H9 (cell line): Measurements from ENCODE around the gene CDC42EP5. TPM values are rescaled to one million over a fixed set of nuclear protein-coding genes. Genes with fewer than 3 reads are reported as not detected.

Experiments
- DNase-seq: peaks from one replicate; pipeline ENCODE4 v3.0.0-alpha.2; 2017
- H2AFZ ChIP-seq: one replicate; pipeline ENCODE4 v1.6.1; 2013; ENCODE audit warnings: mild to moderate bottlenecking, low read length, control low read depth, moderate library complexity
- H2AK5ac ChIP-seq: 2 replicates; pipeline ENCODE4 v1.6.1; 2013; ENCODE audit warnings: low read length, control low read depth, mixed read lengths; ENCODE audit not compliant: insufficient read length
- H2BK120ac ChIP-seq: one replicate; pipeline ENCODE4 v1.6.1; 2013; ENCODE audit warnings: low read depth, mild to moderate bottlenecking, low read length, control low read depth, inconsistent platforms; ENCODE audit not compliant: poor library complexity, severe bottlenecking
- H2BK12ac ChIP-seq: 2 replicates; pipeline ENCODE4 v1.6.1; 2013; ENCODE audit warnings: low read length, control low read depth, mixed read lengths, low read depth; ENCODE audit not compliant: insufficient read length
- H2BK15ac ChIP-seq: 2 replicates; pipeline ENCODE4 v1.6.1; 2013; ENCODE audit warnings: low read depth, low read length, control low read depth
- H2BK20ac ChIP-seq: one replicate; pipeline ENCODE4 v1.6.1; 2013; ENCODE audit warnings: low read depth, mild to moderate bottlenecking, low read length, control low read depth, inconsistent platforms; ENCODE audit not compliant: poor library complexity, severe bottlenecking
- H2BK5ac ChIP-seq: 2 replicates; pipeline ENCODE4 v1.6.1; 2013; ENCODE audit warnings: low read length, control low read depth, mixed read lengths; ENCODE audit not compliant: insufficient read length
- H3K14ac ChIP-seq: 2 replicates; pipeline ENCODE4 v1.6.1; 2013; ENCODE audit warnings: low read length, control low read depth; ENCODE audit not compliant: insufficient read depth
- H3K18ac ChIP-seq: 2 replicates; pipeline ENCODE4 v1.6.1; 2013; ENCODE audit warnings: low read depth, mild to moderate bottlenecking, mixed read lengths, low read length, control low read depth; ENCODE audit not compliant: insufficient read length
- H3K23ac ChIP-seq: 2 replicates; pipeline ENCODE4 v1.6.1; 2013; ENCODE audit warnings: low read length, control low read depth, mixed read lengths, low read depth; ENCODE audit not compliant: insufficient read length
- H3K23me2 ChIP-seq: 2 replicates; pipeline ENCODE4 v1.6.1; 2013; ENCODE audit warnings: low read depth, mild to moderate bottlenecking, mixed read lengths, low read length, control low read depth; ENCODE audit not compliant: insufficient read length, poor library complexity, severe bottlenecking
- H3K27ac ChIP-seq: 2 replicates; pipeline ENCODE4 v1.5.1; 2013; ENCODE audit warnings: low read length, control low read depth, mixed read lengths, low read depth; ENCODE audit not compliant: insufficient read length
- H3K27me3 ChIP-seq: 2 replicates; pipeline ENCODE4 v1.6.1; 2013; ENCODE audit warnings: low read length, control low read depth, inconsistent platforms; ENCODE audit not compliant: insufficient read depth
- H3K4ac ChIP-seq: 2 replicates; pipeline ENCODE4 v1.6.1; 2013; ENCODE audit warnings: low read depth, mild to moderate bottlenecking, control low read depth, inconsistent platforms, low read length, moderate library complexity
- H3K4me1 ChIP-seq: 2 replicates; pipeline ENCODE4 v1.6.1; 2013; ENCODE audit warnings: low read length, control low read depth, inconsistent platforms; ENCODE audit not compliant: insufficient read depth
- H3K4me2 ChIP-seq: 2 replicates; pipeline ENCODE4 v1.6.1; 2013; ENCODE audit warnings: low read length, control low read depth, mixed read lengths; ENCODE audit not compliant: insufficient read length, insufficient read depth
- H3K56ac ChIP-seq: 2 replicates; pipeline ENCODE4 v1.6.1; 2013; ENCODE audit warnings: low read depth, mild to moderate bottlenecking, mixed read lengths, low read length, control low read depth; ENCODE audit not compliant: insufficient read length
- H3K79me1 ChIP-seq: 2 replicates; pipeline ENCODE4 v1.6.1; 2013; ENCODE audit warnings: low read depth, mild to moderate bottlenecking, moderate library complexity, low read length, control low read depth, inconsistent platforms; ENCODE audit not compliant: insufficient read depth, poor library complexity, severe bottlenecking
- H3K79me2 ChIP-seq: 2 replicates; pipeline ENCODE4 v1.6.1; 2013; ENCODE audit warnings: low read length, control low read depth, inconsistent platforms; ENCODE audit not compliant: insufficient read depth
- H3K9ac ChIP-seq: 2 replicates; pipeline ENCODE4 v1.6.1; 2013; ENCODE audit warnings: low read length, control low read depth, mixed read lengths; ENCODE audit not compliant: insufficient read length; ENCODE audit errors: extremely low read depth
- H3K9me3 ChIP-seq: one replicate; pipeline ENCODE4 v1.6.1; 2013; ENCODE audit warnings: low read depth, low read length, inconsistent platforms; ENCODE audit not compliant: control insufficient read depth
- H3T11ph ChIP-seq: one replicate; pipeline ENCODE4 v1.6.1; 2013; ENCODE audit warnings: mild to moderate bottlenecking, low read length, control low read depth, inconsistent platforms
- H4K20me1 ChIP-seq: one replicate; pipeline ENCODE4 v1.6.1; 2013; ENCODE audit not compliant: control insufficient read depth, insufficient read length, insufficient read depth
- H4K5ac ChIP-seq: 2 replicates; pipeline ENCODE4 v1.6.1; 2013; ENCODE audit warnings: low read depth, mild to moderate bottlenecking, mixed read lengths, low read length, control low read depth; ENCODE audit not compliant: insufficient read length
- H4K8ac ChIP-seq: replicated peaks from 2 replicates; pipeline ENCODE4 v1.6.1; 2013; ENCODE audit warnings: low read length, control low read depth, mixed read lengths, low read depth; ENCODE audit not compliant: insufficient read length
- H4K91ac ChIP-seq: 2 replicates; pipeline ENCODE4 v1.6.1; 2013; ENCODE audit warnings: low read depth, mild to moderate bottlenecking, moderate library complexity, mixed read lengths, low read length, control low read depth; ENCODE audit not compliant: insufficient read length
- H3K27ac Mint-ChIP-seq, 3 experiments: 2 replicates in 2 of 3; 3 replicates in 1 of 3; pipeline ENCODE4 v1.8.0; 2020 to 2021; ENCODE audit warnings: mixed read lengths in 3 of 3, mild to moderate bottlenecking in 1 of 3, moderate library complexity in 1 of 3
- H3K27me3 Mint-ChIP-seq: 2 replicates; pipeline ENCODE4 v1.8.0; 2021; ENCODE audit warnings: low read depth, mild to moderate bottlenecking, moderate library complexity, mixed read lengths
- H3K36me3 Mint-ChIP-seq, 3 experiments: 2 replicates in 2 of 3; 3 replicates in 1 of 3; pipeline ENCODE4 v1.8.0; 2020 to 2021; ENCODE audit warnings: low read depth in 3 of 3, mixed read lengths in 3 of 3; ENCODE audit not compliant: insufficient read depth in 1 of 3
- H3K4me1 Mint-ChIP-seq, 2 experiments: 2 replicates each; pipeline ENCODE4 v1.8.0; 2020; ENCODE audit warnings: mixed read lengths in 2 of 2
- H3K4me3 Mint-ChIP-seq, 2 experiments: 2 replicates in 1 of 2; 3 replicates in 1 of 2; pipeline ENCODE4 v1.8.0; 2020 to 2021; ENCODE audit warnings: mild to moderate bottlenecking in 2 of 2, mixed read lengths in 2 of 2, moderate library complexity in 1 of 2
- H3K9me3 Mint-ChIP-seq, 2 experiments: 2 replicates in 1 of 2; 3 replicates in 1 of 2; pipeline ENCODE4 v1.8.0; 2020; ENCODE audit warnings: mild to moderate bottlenecking in 2 of 2, mixed read lengths in 2 of 2, moderate library complexity in 1 of 2
- WGBS: extraction: QIAGEN DNeasy Blood & Tissue Kit; methylation state at CpG from one replicate; pipeline ENCODE4 v1.1.7; 2013; ENCODE audit warnings: missing lambda C conversion rate, low lambda C conversion rate, mixed read lengths; ENCODE audit not compliant: insufficient read length; ENCODE audit errors: extremely low coverage; 5-methylcytosine and 5-hydroxymethylcytosine counted together
- total RNA-seq: library from RNA; stranded (reverse); gene quantifications from 2 replicates; pipeline ENCODE4 v1.2.1, GENCODE V29; 2021
- TF ChIP-seq, protein P1 (sequence below): fragments of 200-600 bp; sonication (generic); conservative IDR thresholded peaks from 3 replicates; pipeline ENCODE4 v1.8.0; 2021; ENCODE audit warnings: antibody characterized with exemption, mild to moderate bottlenecking

Gene CDC42EP5
- total RNA-seq, 1 experiment from 2014 or later: 1.6 TPM

DNA sequence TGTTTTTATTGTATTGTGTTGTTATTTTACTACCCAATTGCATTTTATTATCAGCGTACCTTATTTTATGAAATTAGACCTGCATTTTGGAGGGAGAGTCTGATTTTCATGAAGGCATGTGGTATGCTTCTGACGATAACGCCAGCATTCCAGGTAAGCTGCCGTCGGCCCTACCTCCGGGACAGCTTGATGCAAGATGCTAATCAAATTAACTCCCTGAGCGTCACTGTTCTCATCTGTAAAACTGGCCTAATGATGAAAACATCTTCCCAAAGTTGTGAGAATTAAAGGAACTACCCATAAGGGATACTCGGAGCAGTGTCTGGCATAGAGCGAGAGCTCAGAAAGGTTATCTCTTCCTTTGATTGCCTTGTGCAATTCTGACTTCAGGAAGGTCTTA lies 16.7 kb upstream of the CDC42EP5 start:
- WGBS: no CpG with 5 or more reads among the region's 9 CpGs
- H3K79me2 ChIP-seq: no peaks in the 10 kb centered on the region

More for the DNA sequence above, 16.7 kb upstream of the CDC42EP5 start:
- Histone ChIP-seq H3K9me3 (peaks cover 42% of the 10 kb centered on the region), H2BK12ac (no peak overlapping the region), H2BK15ac (no peak overlapping the region), H3T11ph (no peak overlapping the region), H3K14ac (no peak overlapping the region), H3K18ac (no peak overlapping the region), H4K91ac (no peak overlapping the region), H3K4ac (no peak overlapping the region), H4K20me1 (no peaks in the 10 kb centered on the region), H2BK20ac (no peak overlapping the region), H3K79me1 (no peaks in the 10 kb centered on the region), H2BK5ac (no peak overlapping the region), H3K56ac (no peak overlapping the region), H4K8ac (no peak overlapping the region), H2AFZ (no peak overlapping the region), H3K4me2 (no peak overlapping the region), H3K9ac (no peak overlapping the region), H3K23ac (no peak overlapping the region), H3K23me2 (no peaks in the 10 kb centered on the region), H3K27me3 (no peaks in the 10 kb centered on the region), H2AK5ac (no peak overlapping the region), H4K5ac (no peak overlapping the region), H3K27ac (no peak overlapping the region), H3K4me1 (no peaks in the 10 kb centered on the region), H2BK120ac (no peak overlapping the region)
- TF ChIP-seq, protein P1, sequence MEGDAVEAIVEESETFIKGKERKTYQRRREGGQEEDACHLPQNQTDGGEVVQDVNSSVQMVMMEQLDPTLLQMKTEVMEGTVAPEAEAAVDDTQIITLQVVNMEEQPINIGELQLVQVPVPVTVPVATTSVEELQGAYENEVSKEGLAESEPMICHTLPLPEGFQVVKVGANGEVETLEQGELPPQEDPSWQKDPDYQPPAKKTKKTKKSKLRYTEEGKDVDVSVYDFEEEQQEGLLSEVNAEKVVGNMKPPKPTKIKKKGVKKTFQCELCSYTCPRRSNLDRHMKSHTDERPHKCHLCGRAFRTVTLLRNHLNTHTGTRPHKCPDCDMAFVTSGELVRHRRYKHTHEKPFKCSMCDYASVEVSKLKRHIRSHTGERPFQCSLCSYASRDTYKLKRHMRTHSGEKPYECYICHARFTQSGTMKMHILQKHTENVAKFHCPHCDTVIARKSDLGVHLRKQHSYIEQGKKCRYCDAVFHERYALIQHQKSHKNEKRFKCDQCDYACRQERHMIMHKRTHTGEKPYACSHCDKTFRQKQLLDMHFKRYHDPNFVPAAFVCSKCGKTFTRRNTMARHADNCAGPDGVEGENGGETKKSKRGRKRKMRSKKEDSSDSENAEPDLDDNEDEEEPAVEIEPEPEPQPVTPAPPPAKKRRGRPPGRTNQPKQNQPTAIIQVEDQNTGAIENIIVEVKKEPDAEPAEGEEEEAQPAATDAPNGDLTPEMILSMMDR: no peak
- no peak overlapping the region for H3K27ac Mint-ChIP-seq
- no peak for DNase-seq
- no peak overlapping the region for H3K4me3 Mint-ChIP-seq
- peaks cover 7% of the 10 kb centered on the region for H3K27me3 Mint-ChIP-seq
- no peaks in the 10 kb centered on the region for H3K4me1 Mint-ChIP-seq
- peaks cover 7 to 9% (median 8%) of the 10 kb centered on the region in 3 experiments; a peak in 6 of 7 replicates for H3K36me3 Mint-ChIP-seq
- H3K9me3 Mint-ChIP-seq: peaks cover 58 to 90% of the 10 kb centered on the region in 2 experiments
